IgD-negative memory B cell (primary cell): ENCODE data around the gene DOCK8. TPM values are rescaled to one million over a fixed set of nuclear protein-coding genes. Genes with fewer than 3 reads are reported as not detected.
"Not testable (repeated sequence)": the region's sequence is repeated elsewhere in the genome, so short reads cannot be mapped to it uniquely, and the experiment has no call there.

ENCODE experiments used
- H3K27ac Mint-ChIP-seq, 3 donors: one replicate each; pipeline ENCODE4 v1.8.0; 2020 to 2022; ENCODE audit warnings: mild to moderate bottlenecking in 3 of 3, mixed read lengths in 3 of 3, moderate library complexity in 1 of 3
- H3K27me3 Mint-ChIP-seq: one replicate; pipeline ENCODE4 v1.8.0; 2021; ENCODE audit warnings: mixed read lengths
- H3K36me3 Mint-ChIP-seq: one replicate; pipeline ENCODE4 v1.8.0; 2020; ENCODE audit warnings: mild to moderate bottlenecking, mixed read lengths
- H3K4me1 Mint-ChIP-seq, 3 donors: one replicate each; pipeline ENCODE4 v1.8.0; 2020 to 2022; ENCODE audit warnings: mixed read lengths in 3 of 3, mild to moderate bottlenecking in 1 of 3
- H3K4me3 Mint-ChIP-seq, 4 donors: one replicate each; pipeline ENCODE4 v1.8.0; 2020 to 2022; ENCODE audit warnings: mild to moderate bottlenecking in 4 of 4, mixed read lengths in 4 of 4, moderate library complexity in 3 of 4
- H3K9me3 Mint-ChIP-seq, 3 donors: one replicate each; pipeline ENCODE4 v1.8.0; 2020 to 2021; ENCODE audit warnings: mixed read lengths in 3 of 3, mild to moderate bottlenecking in 1 of 3
- polyA plus RNA-seq: library from polyadenylated mRNA; unstranded; fragments of 300-500 nt; fragmentation: Illumina TruSeq; gene quantifications from one replicate; pipeline ENCODE4 v1.2.3, GENCODE V29; 2021

DOCK8 gene
- polyA plus RNA-seq, 1 donor from 2014 or later = 76.8 TPM

DNA sequence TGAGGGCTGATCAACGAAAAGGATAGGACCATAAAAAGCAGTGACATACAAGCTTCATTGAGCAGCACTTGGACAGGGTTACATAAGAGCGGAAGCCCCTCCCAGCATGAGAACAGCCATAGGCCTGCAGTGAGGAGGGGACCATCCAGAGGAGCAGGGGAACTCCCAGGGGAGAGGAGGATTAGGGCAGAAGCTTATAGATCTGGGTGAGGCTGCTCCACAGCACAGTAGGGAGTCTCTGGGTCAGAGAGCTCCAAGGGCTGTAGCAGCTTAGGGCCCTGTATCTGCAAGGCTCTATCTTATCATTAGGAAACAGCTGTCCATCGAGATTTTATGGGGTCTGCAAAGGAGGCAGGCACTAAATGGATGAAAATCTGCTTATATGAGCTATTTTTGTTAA lies 186.6 kb downstream of the DOCK8 start:
- Mint-ChIP-seq H3K4me3 (no peak overlapping the region), H3K27ac (no peak overlapping the region), H3K27me3 (no peaks in the 10 kb centered on the region), H3K36me3 (peaks cover 9% of the 10 kb centered on the region), H3K4me1 (peaks cover 0 to 3% (median 2%) of the 10 kb centered on the region in 3 donors), H3K9me3 (no peaks in the 10 kb centered on the region)

- peak overlapping the region in 1 of 3 donors; percentile 7 for H3K27ac Mint-ChIP-seq
- no peak overlapping the region for H3K4me3 Mint-ChIP-seq
- H3K4me1 Mint-ChIP-seq = peaks cover 5 to 14% (median 11%) of the 10 kb centered on the region in 3 donors
- no peaks in the 10 kb centered on the region for H3K9me3 Mint-ChIP-seq
- H3K36me3 Mint-ChIP-seq = peaks cover 25% of the 10 kb centered on the region
- no peaks in the 10 kb centered on the region for H3K27me3 Mint-ChIP-seq
These were observed 189.6 kb downstream of the DOCK8 start for GRCh38 chr9:404234-404633.

DNA sequence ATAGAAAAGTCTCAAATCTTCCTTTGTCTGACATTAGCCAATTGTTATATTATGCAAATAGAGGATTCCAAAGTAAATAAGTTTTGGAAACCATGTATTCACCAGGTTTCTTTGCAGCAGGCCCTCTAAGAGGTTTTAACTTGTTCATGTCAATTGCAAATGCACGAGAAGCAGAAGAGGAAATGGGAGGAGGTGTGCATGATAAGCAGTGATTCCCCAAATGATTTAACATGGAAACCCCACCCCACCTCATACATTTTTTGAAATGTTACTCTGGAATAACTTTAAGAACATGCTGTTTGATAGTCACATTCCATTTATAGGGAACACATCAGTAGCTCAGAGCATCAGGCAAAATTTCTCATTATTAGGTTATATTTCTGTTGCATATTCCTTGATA lies 190.7 kb downstream of the DOCK8 start:
- peaks cover 25% of the 10 kb centered on the region for H3K36me3 Mint-ChIP-seq
- H3K27ac Mint-ChIP-seq = peak overlapping the region in 1 of 3 donors; percentile 28
- H3K4me1 Mint-ChIP-seq = peaks cover 5 to 14% (median 11%) of the 10 kb centered on the region in 3 donors
- no peaks in the 10 kb centered on the region for H3K27me3 Mint-ChIP-seq
- H3K4me3 Mint-ChIP-seq = no peak overlapping the region
- H3K9me3 Mint-ChIP-seq = no peaks in the 10 kb centered on the region

GRCh38 chr9:406886-407654 lies 192.4 kb downstream of the DOCK8 start:
- Mint-ChIP-seq H3K27me3 (no peaks in the 10 kb centered on the region), H3K27ac (peak overlapping the region in 1 of 3 donors; percentile 36), H3K36me3 (peaks cover 20% of the 10 kb centered on the region), H3K4me3 (no peak overlapping the region), H3K9me3 (no peaks in the 10 kb centered on the region), H3K4me1 (peaks cover 5 to 14% (median 9%) of the 10 kb centered on the region in 3 donors)

DNA sequence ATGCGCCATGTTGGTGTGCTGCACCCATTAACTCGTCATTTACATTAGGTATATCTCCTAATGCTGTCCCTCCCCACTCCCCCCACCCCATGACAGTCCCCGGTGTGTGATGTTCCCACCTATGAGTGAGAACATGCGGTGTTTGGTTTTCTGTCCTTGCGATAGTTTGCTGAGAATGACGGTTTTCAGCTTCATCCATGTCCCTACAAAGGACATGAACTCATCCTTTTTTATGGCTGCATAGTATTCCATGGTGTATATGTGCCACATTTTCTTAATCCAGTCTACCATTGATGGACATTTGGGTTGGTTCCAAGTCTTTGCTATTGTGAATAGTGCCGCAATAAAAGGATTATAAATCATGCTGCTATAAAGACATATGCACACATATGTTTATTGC lies 195.0 kb downstream of the DOCK8 start:
- H3K4me3 Mint-ChIP-seq, H3K9me3 Mint-ChIP-seq, H3K27ac Mint-ChIP-seq, H3K27me3 Mint-ChIP-seq: not testable (repeated sequence)
- peaks cover 16% of the 10 kb centered on the region for H3K36me3 Mint-ChIP-seq
- peaks cover 5 to 11% (median 9%) of the 10 kb centered on the region in 3 donors for H3K4me1 Mint-ChIP-seq

- H3K27ac Mint-ChIP-seq = peak overlapping the region in 1 of 3 donors; percentile 35
- no peaks in the 10 kb centered on the region for H3K9me3 Mint-ChIP-seq
- H3K36me3 Mint-ChIP-seq = peaks cover 4% of the 10 kb centered on the region
- H3K4me1 Mint-ChIP-seq = no peaks in the 10 kb centered on the region
- no peaks in the 10 kb centered on the region for H3K27me3 Mint-ChIP-seq
- H3K4me3 Mint-ChIP-seq = no peak overlapping the region
These were observed 199.9 kb downstream of the DOCK8 start for GRCh38 chr9:414595-414994.

- Mint-ChIP-seq H3K9me3 (no peaks in the 10 kb centered on the region), H3K27me3 (no peaks in the 10 kb centered on the region), H3K27ac (no peak overlapping the region), H3K4me3 (no peak overlapping the region), H3K4me1 (no peaks in the 10 kb centered on the region), H3K36me3 (peaks cover 7% of the 10 kb centered on the region)
These were observed 205.0 kb downstream of the DOCK8 start for GRCh38 chr9:419571-420171.

- Mint-ChIP-seq H3K27ac (no peak overlapping the region), H3K36me3 (peaks cover 3% of the 10 kb centered on the region), H3K4me1 (no peaks in the 10 kb centered on the region)
These were observed 207.2 kb downstream of the DOCK8 start for GRCh38 chr9:421896-422295.

GRCh38 chr9:426264-426663 lies 211.6 kb downstream of the DOCK8 start:
- Mint-ChIP-seq H3K27ac (peak overlapping the region in 1 of 3 donors; percentile 58), H3K27me3 (no peaks in the 10 kb centered on the region), H3K4me3 (no peak overlapping the region), H3K4me1 (no peaks in the 10 kb centered on the region), H3K36me3 (peaks cover 6% of the 10 kb centered on the region), H3K9me3 (no peaks in the 10 kb centered on the region)

More at GRCh38 chr9:421896-422295, 207.2 kb downstream of the DOCK8 start:
- H3K4me3 Mint-ChIP-seq = no peak overlapping the region
- no peaks in the 10 kb centered on the region for H3K9me3 Mint-ChIP-seq
- H3K27me3 Mint-ChIP-seq = no peaks in the 10 kb centered on the region

DNA sequence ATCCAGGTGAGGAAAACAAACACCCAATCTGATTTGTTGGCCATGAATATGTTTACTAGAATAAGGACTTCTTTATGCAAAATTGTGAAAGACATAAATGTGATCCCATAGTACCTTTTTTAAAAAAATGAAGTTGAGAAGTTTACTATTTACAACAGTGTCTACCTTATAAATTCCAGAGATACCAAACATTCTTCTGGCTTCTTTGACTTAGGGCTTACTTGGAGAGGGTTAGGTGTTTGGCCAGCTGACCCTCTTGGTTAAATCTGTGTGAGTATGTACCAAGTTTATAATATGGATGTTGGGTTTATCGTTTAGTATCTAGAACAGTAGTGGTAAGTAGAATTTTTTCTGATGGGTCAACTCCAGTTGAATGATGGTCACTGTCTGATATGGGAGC lies 212.3 kb downstream of the DOCK8 start:
- H3K27ac Mint-ChIP-seq = peak overlapping the region in 1 of 3 donors; percentile 7
- peaks cover 6% of the 10 kb centered on the region for H3K36me3 Mint-ChIP-seq
- H3K4me1 Mint-ChIP-seq = no peaks in the 10 kb centered on the region
- no peaks in the 10 kb centered on the region for H3K27me3 Mint-ChIP-seq
- H3K4me3 Mint-ChIP-seq = no peak overlapping the region
- no peaks in the 10 kb centered on the region for H3K9me3 Mint-ChIP-seq

- Mint-ChIP-seq H3K36me3 (peaks cover 3% of the 10 kb centered on the region), H3K27ac (peak overlapping the region in 1 of 3 donors; percentile 21), H3K9me3 (no peaks in the 10 kb centered on the region), H3K4me1 (no peaks in the 10 kb centered on the region), H3K27me3 (no peaks in the 10 kb centered on the region), H3K4me3 (no peak overlapping the region)
These were observed 217.0 kb downstream of the DOCK8 start for GRCh38 chr9:431701-432100.

DNA sequence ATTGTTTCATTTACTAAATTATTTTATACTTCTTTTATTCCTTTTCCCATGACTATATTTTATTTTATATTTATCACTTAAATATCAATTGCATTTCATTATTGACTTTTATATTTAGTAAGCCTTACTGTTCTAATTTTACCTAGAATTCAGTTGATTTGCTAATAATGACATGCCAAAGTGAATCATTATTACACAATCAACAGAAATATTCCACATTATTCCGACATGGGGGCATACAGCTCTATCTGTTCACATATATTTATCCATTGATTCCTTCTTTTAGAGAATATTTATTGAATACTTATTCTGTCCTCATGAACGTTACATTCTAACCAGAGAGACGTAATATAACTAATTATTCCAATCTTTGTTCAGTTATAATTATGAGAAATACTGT lies 221.8 kb downstream of the DOCK8 start:
- Mint-ChIP-seq H3K27ac (no peak overlapping the region), H3K9me3 (no peaks in the 10 kb centered on the region), H3K4me3 (no peak overlapping the region), H3K4me1 (no peaks in the 10 kb centered on the region), H3K36me3 (no peaks in the 10 kb centered on the region), H3K27me3 (no peaks in the 10 kb centered on the region)

- Mint-ChIP-seq H3K4me3 (no peak overlapping the region), H3K9me3 (no peaks in the 10 kb centered on the region), H3K27ac (peak overlapping the region in 1 of 3 donors; percentile 25), H3K4me1 (no peaks in the 10 kb centered on the region), H3K27me3 (no peaks in the 10 kb centered on the region), H3K36me3 (no peaks in the 10 kb centered on the region)
These were observed 222.4 kb downstream of the DOCK8 start for GRCh38 chr9:437066-437465.

GRCh38 chr9:437574-438001 lies 222.9 kb downstream of the DOCK8 start:
- peak overlapping the region in 1 of 3 donors; percentile 25 for H3K27ac Mint-ChIP-seq
- H3K4me1 Mint-ChIP-seq = no peaks in the 10 kb centered on the region
- H3K36me3 Mint-ChIP-seq = no peaks in the 10 kb centered on the region
- no peak overlapping the region for H3K4me3 Mint-ChIP-seq
- no peaks in the 10 kb centered on the region for H3K27me3 Mint-ChIP-seq
- no peaks in the 10 kb centered on the region for H3K9me3 Mint-ChIP-seq

GRCh38 chr9:438066-438465 lies 223.4 kb downstream of the DOCK8 start:
- Mint-ChIP-seq H3K4me1 (no peaks in the 10 kb centered on the region), H3K27me3 (no peaks in the 10 kb centered on the region), H3K27ac (no peak overlapping the region), H3K9me3 (no peaks in the 10 kb centered on the region), H3K4me3 (no peak overlapping the region), H3K36me3 (no peaks in the 10 kb centered on the region)
